ENCODE results near the gene ATP8A1.
"Not testable (repeated sequence)": the region's sequence is repeated elsewhere in the genome, so short reads cannot be mapped to it uniquely, and the experiment has no call there.

Gene ATP8A1

DNA sequence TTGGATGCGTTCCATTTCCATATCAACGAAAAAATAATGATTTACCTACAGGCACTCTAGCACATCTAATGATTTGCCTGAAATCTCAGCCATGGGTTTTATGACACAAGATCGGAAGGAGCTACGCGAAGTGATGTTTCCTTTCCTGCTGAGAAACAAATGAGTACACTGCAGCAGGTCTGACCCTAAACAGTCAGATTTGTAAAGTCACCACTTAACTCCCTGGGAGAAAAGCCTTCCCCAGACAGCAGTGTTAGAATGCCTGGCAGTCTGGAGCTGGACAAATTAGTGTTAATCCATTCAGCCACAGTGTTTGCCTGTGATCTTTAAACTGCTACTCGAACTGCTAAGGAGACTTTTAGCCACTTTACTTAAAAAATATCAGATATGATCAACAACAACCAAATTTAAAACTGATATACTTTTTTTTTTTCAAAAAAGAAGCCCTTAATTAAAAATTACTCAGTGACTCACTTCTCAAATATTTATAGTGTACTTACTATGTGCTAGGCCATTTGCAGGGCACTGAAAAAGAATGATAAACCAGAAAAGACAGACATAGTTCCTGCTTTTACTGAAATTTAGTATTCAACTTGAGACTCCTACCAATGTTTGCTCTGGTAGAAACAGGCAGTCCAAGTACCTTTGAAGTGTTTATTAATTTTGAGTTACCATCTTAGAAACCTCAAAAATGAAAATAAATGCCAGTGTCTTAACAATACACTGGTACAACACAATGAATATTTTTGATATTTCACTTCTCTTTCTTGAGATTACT is 155.1 kb downstream of the ATP8A1 start:
- no peak for DNase-seq (ENCODE audit: low spot score)

- DNase-seq (ENCODE audit: low spot score), result no peak
These were observed 158.9 kb downstream of the ATP8A1 start for GRCh38 chr4:42498040-42498439.

DNA sequence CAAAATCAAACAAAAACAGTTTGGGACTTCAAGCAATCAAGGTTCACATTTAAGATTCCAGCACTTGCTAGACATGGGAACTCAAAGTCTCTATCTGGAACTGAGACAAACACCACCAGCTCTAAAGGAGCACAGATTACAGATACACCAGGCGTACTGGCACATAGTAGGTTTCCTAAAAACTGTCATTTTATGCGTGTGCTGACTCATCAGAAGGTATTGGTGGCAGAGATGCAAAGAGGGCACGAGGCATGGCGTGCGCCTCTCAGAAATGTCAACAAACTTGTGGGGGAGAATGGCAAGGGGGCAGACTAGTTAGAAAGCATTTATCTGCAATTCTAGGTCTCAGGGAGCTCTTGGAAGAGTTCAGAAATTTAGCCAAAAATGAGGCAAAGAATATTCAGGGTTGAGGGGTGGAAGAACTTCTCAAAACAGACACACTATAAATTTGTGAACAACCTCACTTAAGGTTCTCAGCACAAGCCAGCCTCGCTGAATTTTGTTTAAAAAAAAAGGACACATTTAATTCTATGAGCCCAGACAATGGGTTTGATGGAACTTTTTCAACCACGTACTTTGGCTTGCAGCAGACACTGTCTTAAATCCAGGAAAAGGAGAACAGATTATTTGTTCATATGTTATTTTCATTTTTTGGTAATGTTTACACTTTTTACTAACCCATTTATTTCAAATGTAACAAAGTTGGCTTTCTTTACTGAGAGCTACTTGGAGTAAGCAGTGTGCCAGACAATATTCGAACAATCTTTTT is 159.6 kb downstream of the ATP8A1 start:
- DNase-seq (ENCODE audit: low spot score), result no peak

- DNase-seq (ENCODE audit: low spot score), result peak; percentile 1
These were observed 163.9 kb downstream of the ATP8A1 start for GRCh38 chr4:42492962-42493361.

- DNase-seq (ENCODE audit: low spot score), result no peak
These were observed 166.9 kb downstream of the ATP8A1 start for GRCh38 chr4:42490015-42490414.

- no peak for DNase-seq (ENCODE audit: low spot score)
These were observed 167.8 kb downstream of the ATP8A1 start for GRCh38 chr4:42489095-42489494.

DNA sequence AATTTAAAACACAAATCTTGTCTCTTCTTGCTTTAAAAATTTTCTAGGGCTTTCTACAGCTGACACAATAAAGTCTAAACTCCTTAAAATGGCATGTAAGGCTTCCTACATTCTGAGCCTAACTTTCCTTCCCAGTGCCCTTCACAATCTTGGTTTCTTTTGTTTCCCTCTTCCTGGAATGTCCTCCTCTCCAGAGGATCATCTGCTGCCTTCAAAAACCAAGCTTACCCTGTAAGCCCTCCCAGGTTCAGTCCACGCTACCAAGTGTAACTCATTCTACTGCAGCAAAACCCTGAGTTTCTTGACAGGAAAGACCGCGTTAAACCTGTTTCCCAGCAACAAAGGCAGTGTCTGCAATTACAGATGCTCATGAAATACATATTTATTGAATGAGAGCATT is 168.4 kb downstream of the ATP8A1 start:
- DNase-seq (ENCODE audit: low spot score), result no peak

- DNase-seq (ENCODE audit: low spot score), result no peak
These were observed 168.8 kb downstream of the ATP8A1 start for GRCh38 chr4:42488114-42488513.

- no peak for DNase-seq (ENCODE audit: low spot score)
These were observed 169.7 kb downstream of the ATP8A1 start for GRCh38 chr4:42487230-42487629.

GRCh38 chr4:42486156-42486555 is 170.7 kb downstream of the ATP8A1 start:
- DNase-seq (ENCODE audit: low spot score), result not testable (repeated sequence)

DNA sequence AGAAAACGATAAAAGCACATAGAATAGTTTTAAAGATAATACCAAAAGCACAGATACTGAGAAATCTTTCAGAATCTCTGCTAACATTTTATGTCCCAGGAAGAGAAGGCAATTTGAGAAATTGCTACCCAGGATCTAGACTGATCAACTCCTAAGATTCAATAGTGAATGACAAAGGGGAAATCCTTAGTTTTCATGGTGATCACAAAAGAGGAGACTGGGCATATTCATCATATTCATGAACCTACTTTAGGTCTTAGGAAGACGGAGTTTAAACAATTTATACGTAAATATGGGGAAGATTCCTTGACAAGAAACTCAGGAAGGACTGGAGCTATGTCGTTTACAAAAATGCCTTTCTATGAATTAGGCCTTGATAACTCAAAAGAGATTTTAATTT is 172.3 kb downstream of the ATP8A1 start:
- DNase-seq (ENCODE audit: low spot score), result no peak

DNA sequence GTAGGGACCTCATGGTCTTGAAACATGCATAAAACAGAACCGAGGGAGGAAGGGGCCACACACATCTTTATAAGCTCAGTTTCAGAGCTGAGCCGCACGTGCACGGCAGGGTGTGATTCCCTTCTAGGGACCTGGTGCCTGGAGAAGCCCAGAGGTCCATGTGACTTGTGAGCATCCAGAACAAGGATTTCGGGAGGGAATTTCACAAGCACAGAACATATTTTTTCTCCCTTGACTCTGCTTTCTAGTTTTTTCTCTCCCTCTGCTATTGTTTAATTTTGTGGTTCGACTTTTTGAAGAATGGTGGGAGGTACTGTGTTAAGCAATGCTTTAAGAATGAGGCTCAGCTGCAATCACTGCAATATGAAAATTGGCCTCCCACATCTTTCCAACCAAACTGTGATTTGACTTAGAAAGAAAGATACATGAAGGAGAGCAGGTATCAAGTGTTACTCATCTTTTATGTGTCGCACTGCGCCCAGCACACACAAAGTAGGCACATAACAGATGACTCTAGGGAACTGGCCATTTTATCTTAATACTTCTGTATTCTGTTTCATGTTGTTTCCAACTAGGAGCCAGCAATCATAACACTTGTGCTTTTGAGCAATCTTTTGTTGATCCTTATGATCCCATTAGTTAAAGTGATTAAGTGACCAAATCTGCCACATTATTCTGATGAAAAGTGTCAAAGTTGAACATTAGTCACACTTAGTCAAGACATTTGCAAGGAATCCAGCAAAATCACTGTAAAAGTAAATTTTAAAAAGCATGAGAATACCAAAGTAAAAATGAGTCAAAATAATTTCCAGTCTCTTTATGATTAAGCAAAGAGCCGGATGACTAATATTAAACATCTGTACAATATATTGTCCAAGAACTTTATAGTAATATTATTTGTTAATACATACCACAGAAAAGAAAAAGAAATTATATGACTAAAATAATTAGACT is 173.2 kb downstream of the ATP8A1 start:
- DNase-seq (ENCODE audit: low spot score), result no peak

DNA sequence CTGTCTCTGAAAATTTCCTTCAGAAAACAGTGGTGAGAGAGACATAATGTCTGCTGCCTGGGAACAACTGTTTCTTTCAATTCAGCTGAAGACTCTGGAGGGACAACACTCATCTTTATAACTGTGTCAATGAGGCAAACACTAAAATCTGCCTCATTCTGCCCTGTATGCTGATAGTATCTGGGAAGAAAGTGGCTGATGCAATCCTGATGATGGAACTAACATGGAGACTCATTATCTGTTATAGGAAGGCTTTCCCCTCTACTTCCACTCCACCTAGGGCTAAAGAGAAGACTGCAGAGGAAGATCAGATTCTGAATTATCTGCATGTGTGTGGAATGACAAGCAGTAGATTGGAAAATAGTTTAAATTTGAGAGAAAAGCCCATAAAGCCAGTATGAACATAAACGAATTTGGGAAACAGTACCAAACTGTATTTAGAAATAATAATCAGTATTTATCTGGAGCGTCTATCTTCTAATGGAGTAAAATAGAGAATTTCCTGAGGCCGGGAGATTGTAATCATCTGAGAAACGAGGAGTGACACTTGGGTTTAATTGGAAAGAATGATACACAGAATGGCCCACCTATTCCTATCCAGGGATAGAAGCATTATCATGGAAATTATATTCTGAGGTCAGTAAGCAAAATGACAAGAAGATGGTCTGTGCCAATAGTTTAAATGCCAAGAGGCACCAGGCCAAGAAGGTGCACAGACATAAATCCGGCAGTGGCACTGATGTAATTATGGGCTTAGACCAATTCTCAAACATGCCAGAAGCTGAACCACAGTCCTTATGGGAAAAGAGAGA is 174.2 kb downstream of the ATP8A1 start:
- DNase-seq (ENCODE audit: low spot score), result no peak

GRCh38 chr4:42480717-42481116 is 176.2 kb downstream of the ATP8A1 start:
- DNase-seq (ENCODE audit: low spot score), result no peak

GRCh38 chr4:42480281-42480680 is 176.6 kb downstream of the ATP8A1 start:
- no peak for DNase-seq (ENCODE audit: low spot score)

- no peak for DNase-seq (ENCODE audit: low spot score)
These were observed 178.0 kb downstream of the ATP8A1 start for GRCh38 chr4:42478946-42479345.

DNA sequence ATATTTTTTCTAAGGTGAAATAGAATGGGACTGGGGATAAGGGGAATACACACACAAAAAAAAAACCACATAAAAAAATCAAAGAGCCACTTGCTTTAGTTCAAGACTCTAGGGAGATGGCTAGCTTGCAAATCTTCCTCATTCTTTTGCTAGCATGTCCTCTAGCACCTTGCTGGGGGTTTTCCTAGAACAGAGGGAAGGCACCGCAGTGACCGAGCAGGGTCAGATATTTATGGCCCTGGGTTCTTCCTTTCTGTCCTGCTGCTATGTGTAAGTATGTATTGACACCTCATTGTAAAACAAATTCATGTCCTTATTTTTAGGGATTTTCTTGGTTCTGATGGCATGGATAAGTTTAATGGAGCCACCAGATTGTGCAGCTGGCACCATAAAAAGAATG is 178.4 kb downstream of the ATP8A1 start:
- DNase-seq (ENCODE audit: low spot score), result no peak

GRCh38 chr4:42474406-42474805 is 182.5 kb downstream of the ATP8A1 start:
- no peak for DNase-seq (ENCODE audit: low spot score)

DNA sequence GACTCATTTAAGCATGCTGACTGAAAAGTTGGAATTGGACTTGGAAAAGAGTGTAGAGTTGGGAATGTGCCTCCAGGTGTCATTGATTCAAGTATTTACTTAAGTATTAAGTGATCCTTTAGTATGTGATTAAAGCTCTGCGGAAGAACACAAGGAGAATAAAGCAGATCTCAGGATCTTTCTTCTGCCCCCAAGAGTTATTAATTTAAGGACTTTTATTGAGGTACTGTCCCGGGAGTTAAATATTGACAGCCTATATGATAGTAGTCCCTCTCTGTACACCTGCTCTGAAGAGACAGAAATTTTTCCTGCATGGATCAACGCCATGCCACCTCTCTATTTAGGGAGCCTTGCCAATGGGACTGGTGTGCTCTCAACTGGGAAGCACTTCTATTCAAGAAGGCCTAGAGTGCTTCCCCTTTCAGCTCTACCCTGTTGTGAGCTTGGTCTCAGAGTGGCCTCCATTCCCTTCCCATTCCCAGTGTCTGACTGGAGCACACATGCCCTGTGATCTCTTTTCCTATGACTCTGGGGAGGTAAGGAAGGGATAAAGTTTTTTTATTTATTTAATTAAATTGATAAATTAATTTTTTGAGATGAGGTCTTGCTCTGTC is 183.7 kb downstream of the ATP8A1 start:
- no peak for DNase-seq (ENCODE audit: low spot score)

GRCh38 chr4:42471896-42472295 is 185.0 kb downstream of the ATP8A1 start:
- DNase-seq (ENCODE audit: low spot score), result no peak

DNA sequence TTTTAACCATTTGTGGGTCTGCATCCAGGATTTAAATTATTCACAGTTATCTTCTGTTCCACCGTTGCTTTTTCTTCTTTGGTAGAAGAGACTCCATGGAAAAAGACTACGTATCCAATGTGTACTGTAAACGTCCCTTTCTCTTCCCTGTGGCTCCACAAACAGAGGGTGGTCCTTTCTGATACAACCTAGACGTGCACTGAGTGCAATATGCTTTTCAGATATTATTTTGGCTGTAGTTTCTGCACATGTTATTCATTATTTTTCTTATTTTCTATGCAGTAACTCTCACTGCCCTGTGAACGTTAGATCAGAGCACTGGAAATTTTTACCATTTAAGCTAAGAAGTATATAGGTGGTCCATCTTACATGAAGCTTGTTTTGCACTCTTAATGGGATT is 186.9 kb downstream of the ATP8A1 start:
- no peak for DNase-seq (ENCODE audit: low spot score)
